ENCODE measurements around the gene SMIM38. TPM values are rescaled to one million over a fixed set of nuclear protein-coding genes. Genes with fewer than 3 reads are reported as not detected.

Gene SMIM38
- total RNA-seq, 1 donor: under 0.01 TPM

GRCh38 chr11:69115586-69116560, 39.9 kb upstream of the SMIM38 start:
- DNase-seq (ENCODE audit: low read depth): no peak
- no peak for TF ChIP-seq CTCF (IDR thresholded peaks at IDR 0.05; ENCODE audit: insufficient read depth, low read depth, low read length)
- H3K4me3 ChIP-seq (ENCODE audit: low read depth, low read length): no peak overlapping the region

GRCh38 chr11:69116671-69117070, 39.1 kb upstream of the SMIM38 start:
- TF ChIP-seq CTCF (IDR thresholded peaks at IDR 0.05; ENCODE audit: insufficient read depth, low read depth, low read length): no peak
- H3K4me3 ChIP-seq (ENCODE audit: low read depth, low read length): no peak overlapping the region
- no peak for DNase-seq (ENCODE audit: low read depth)

GRCh38 chr11:69119190-69119589, 36.5 kb upstream of the SMIM38 start:
- no peak for DNase-seq (ENCODE audit: low read depth)
- TF ChIP-seq CTCF (IDR thresholded peaks at IDR 0.05; ENCODE audit: insufficient read depth, low read depth, low read length): no peak

GRCh38 chr11:69120096-69120875, 35.4 kb upstream of the SMIM38 start:
- no peak for DNase-seq (ENCODE audit: low read depth)
- no peak overlapping the region for H3K4me3 ChIP-seq (ENCODE audit: low read depth, low read length)
- no peak for TF ChIP-seq CTCF (IDR thresholded peaks at IDR 0.05; ENCODE audit: insufficient read depth, low read depth, low read length)

More at GRCh38 chr11:69119190-69119589, 36.5 kb upstream of the SMIM38 start:
- H3K4me3 ChIP-seq (ENCODE audit: low read depth, low read length): no peak overlapping the region

GRCh38 chr11:69121021-69121420, 34.7 kb upstream of the SMIM38 start:
- no peak for DNase-seq (ENCODE audit: low read depth)
- no peak overlapping the region for H3K4me3 ChIP-seq (ENCODE audit: low read depth, low read length)
- TF ChIP-seq CTCF (IDR thresholded peaks at IDR 0.05; ENCODE audit: insufficient read depth, low read depth, low read length): no peak

GRCh38 chr11:69121621-69122325, 34.0 kb upstream of the SMIM38 start:
- no peak for DNase-seq (ENCODE audit: low read depth)
- TF ChIP-seq CTCF (IDR thresholded peaks at IDR 0.05; ENCODE audit: insufficient read depth, low read depth, low read length): no peak
- no peak overlapping the region for H3K4me3 ChIP-seq (ENCODE audit: low read depth, low read length)
